Activated naive CD4-positive, alpha-beta T cell treated with anti-CD3 and anti-CD28 coated beads, Interleukin-2, amount 10 ng/mL, durations not matched to agents 7 days and 5 days (primary cell): ENCODE measurements around the gene CPNE8.

Experiments
- CTCF ChIA-PET: fragments of 350-600 bp; sonication (Branson Sonifier 250); formaldehyde crosslinking; loops from one replicate; lab custom pipeline; 2021; ENCODE audit warnings: antibody characterized with exemption; lab: Charles Lee
- DNase-seq: peaks from one replicate; pipeline ENCODE4 v3.0.0-alpha.2; 2020
- H3K27ac Mint-ChIP-seq: one replicate; pipeline ENCODE4 v1.8.0; 2021; ENCODE audit warnings: mild to moderate bottlenecking, moderate library complexity, mixed read lengths
- H3K27me3 Mint-ChIP-seq: one replicate; pipeline ENCODE4 v1.8.0; 2021; ENCODE audit warnings: mild to moderate bottlenecking, mixed read lengths
- H3K36me3 Mint-ChIP-seq: one replicate; pipeline ENCODE4 v1.8.0; 2021; ENCODE audit warnings: mixed read lengths
- H3K4me1 Mint-ChIP-seq: one replicate; pipeline ENCODE4 v1.8.0; 2021; ENCODE audit warnings: mixed read lengths
- H3K4me3 Mint-ChIP-seq: one replicate; pipeline ENCODE4 v1.8.0; 2021; ENCODE audit warnings: mild to moderate bottlenecking, moderate library complexity, mixed read lengths
- H3K9me3 Mint-ChIP-seq: one replicate; pipeline ENCODE4 v1.8.0; 2021; ENCODE audit warnings: mixed read lengths

Gene CPNE8

DNA sequence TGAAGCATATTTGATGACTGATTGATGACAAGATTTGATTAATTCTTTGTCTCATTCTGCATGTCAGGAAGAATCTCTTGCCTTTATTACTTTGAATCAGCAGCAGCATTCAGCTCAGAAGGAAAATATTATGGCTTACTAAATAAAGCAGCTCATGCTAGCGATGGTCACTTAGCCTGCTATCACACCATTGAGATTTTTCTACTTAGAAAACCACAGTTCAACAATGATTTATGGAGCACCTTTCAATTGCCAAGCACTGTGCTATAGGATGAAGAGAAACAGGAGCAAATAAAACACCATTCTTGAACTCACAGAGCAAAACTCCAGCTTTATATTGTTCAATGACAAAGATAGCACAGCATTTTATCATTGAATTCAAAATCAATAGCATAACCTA, 197.7 kb downstream of the CPNE8 start:
- CTCF ChIA-PET = no interaction called here
- DNase-seq = no peak
- H3K36me3 Mint-ChIP-seq = no peaks in the 10 kb centered on the region
- H3K4me3 Mint-ChIP-seq = no peak overlapping the region
- H3K9me3 Mint-ChIP-seq = no peaks in the 10 kb centered on the region
- H3K27ac Mint-ChIP-seq = no peak overlapping the region
- H3K4me1 Mint-ChIP-seq = no peaks in the 10 kb centered on the region
- H3K27me3 Mint-ChIP-seq = no peaks in the 10 kb centered on the region

DNA sequence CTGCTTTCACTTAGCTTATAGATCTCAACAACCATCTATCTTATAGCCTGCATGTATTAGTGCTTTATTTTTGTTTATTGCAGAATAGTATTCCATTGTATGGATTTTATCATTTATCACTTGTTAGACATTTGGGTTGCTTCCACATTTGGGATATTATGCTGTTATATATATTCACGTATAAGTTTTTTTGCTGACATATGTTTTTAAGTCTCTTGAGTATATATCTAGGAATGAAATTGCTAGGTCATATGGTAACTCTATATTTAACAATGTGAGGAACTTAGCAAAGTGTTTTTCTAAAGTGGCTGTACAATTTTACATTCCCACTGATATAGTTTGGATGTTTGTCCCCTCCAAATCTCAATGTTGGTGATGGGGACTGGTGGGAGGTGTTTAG, 208.1 kb downstream of the CPNE8 start:
- Mint-ChIP-seq H3K27me3 (no peaks in the 10 kb centered on the region), H3K27ac (no peak overlapping the region), H3K9me3 (peaks cover 10% of the 10 kb centered on the region), H3K36me3 (no peaks in the 10 kb centered on the region), H3K4me3 (no peak overlapping the region), H3K4me1 (no peaks in the 10 kb centered on the region)
- CTCF ChIA-PET = no interaction called here
- no peak for DNase-seq

DNA sequence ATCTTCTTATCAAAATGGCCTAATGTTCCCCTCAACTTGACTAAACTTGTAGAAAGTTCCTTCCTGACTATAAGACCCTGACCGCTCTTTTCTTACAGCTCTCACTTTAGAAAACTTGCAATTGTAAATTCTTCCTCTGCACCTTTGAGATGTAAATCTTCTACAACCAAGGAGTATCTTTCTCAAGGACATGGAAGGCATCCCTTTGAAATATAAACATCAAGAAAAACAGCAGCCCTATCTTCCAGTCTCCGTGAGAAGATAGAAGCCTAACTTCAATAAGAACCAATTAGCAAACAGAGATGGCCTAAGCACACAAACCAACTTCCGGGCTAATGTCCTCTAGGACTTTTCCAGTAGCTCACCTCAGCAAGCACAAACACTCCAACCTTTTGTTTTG, 210.3 kb downstream of the CPNE8 start:
- Mint-ChIP-seq H3K27me3 (no peaks in the 10 kb centered on the region), H3K27ac (no peak overlapping the region), H3K4me1 (no peaks in the 10 kb centered on the region), H3K4me3 (no peak overlapping the region), H3K9me3 (peaks cover 5% of the 10 kb centered on the region), H3K36me3 (no peaks in the 10 kb centered on the region)
- DNase-seq = no peak
- CTCF ChIA-PET = no interaction called here

DNA sequence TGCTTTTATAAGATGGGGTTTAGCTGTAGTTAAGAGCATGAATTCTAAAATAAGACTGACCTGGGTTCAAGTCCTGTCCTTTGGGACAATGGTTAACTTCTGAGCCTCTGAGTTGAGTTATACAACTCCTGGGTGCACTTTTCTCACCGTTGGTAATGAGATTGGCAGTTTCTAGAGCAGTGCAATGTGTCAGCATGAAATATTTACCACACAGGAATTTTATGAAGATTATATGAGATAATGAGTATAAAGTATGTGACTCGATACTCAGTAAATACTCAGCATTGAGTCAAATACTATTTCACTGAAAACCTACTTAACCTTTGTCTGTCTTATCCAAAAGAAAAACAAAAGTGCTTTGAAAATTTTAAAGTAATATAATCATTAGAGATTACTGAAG, 214.2 kb downstream of the CPNE8 start:
- Mint-ChIP-seq H3K27ac (no peak overlapping the region), H3K9me3 (no peaks in the 10 kb centered on the region), H3K4me3 (no peak overlapping the region), H3K27me3 (no peaks in the 10 kb centered on the region), H3K4me1 (no peaks in the 10 kb centered on the region), H3K36me3 (no peaks in the 10 kb centered on the region)
- CTCF ChIA-PET = no interaction called here
- DNase-seq = no peak

DNA sequence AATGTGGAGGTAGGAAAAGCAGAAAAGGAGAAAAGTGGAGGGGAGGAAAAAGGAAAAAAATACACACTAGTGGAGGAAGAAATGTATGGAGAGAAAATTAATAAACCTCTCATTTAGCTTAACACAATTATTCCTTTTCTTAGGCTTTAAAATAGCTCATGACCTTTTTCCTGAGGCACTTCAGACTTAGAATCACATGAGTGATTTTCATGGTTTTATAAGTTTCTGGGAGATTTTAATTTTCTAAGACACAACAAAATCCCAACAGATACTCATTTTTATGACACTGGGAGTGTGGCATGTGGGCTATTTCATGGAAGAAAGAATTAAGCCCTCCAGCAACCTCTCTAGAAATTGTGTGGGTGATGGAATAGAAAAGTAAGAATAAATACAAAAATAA, 214.7 kb downstream of the CPNE8 start:
- no peak overlapping the region for H3K27ac Mint-ChIP-seq
- no peaks in the 10 kb centered on the region for H3K4me1 Mint-ChIP-seq
- CTCF ChIA-PET = no interaction called here
- no peaks in the 10 kb centered on the region for H3K27me3 Mint-ChIP-seq
- no peaks in the 10 kb centered on the region for H3K9me3 Mint-ChIP-seq
- H3K36me3 Mint-ChIP-seq = no peaks in the 10 kb centered on the region
- no peak overlapping the region for H3K4me3 Mint-ChIP-seq
- DNase-seq = no peak

DNA sequence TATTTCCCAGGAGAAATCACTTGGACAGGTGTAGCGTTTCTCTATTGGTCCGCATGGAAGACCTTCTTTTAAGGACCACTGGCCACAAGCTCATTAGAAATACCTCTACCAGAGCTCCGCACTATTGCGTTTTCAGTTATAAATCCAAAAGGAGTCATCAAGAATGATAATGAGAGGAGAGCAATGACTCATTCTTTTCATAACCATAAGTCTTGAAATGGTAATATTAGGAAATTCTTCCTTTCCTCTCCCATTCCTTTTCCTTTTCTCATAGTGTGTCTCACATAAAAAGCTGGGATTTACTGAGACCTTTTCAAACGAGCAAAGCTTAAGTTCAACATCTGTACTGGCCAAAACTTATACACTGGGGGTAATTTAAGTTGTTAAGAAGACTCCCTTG, 215.7 kb downstream of the CPNE8 start:
- no peaks in the 10 kb centered on the region for H3K4me1 Mint-ChIP-seq
- no peaks in the 10 kb centered on the region for H3K36me3 Mint-ChIP-seq
- DNase-seq = no peak
- no peaks in the 10 kb centered on the region for H3K27me3 Mint-ChIP-seq
- no peak overlapping the region for H3K4me3 Mint-ChIP-seq
- no peaks in the 10 kb centered on the region for H3K9me3 Mint-ChIP-seq
- H3K27ac Mint-ChIP-seq = no peak overlapping the region
- CTCF ChIA-PET = no interaction called here

DNA sequence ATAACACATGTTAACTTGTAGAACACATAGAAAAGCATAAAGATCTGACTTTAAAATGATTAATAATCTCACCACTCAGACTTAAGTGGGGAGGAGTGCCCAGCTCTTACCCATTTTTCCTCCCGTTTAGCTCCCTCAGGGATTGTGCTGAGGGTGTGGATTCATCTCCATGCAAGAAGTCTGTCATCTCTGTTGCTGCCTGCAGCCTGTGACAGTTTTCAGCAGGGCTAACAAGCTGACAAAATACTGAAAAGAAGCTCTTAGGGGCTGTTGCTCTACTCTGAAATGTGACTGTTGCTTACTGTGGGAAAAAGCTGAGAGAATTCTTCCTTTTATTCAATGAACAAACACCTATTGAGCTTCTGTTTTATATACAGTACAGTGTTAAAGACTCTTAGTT, 216.2 kb downstream of the CPNE8 start:
- Mint-ChIP-seq H3K27me3 (no peaks in the 10 kb centered on the region), H3K9me3 (no peaks in the 10 kb centered on the region), H3K27ac (no peak overlapping the region), H3K36me3 (no peaks in the 10 kb centered on the region), H3K4me3 (no peak overlapping the region), H3K4me1 (no peaks in the 10 kb centered on the region)
- no peak for DNase-seq
- CTCF ChIA-PET = no interaction called here

DNA sequence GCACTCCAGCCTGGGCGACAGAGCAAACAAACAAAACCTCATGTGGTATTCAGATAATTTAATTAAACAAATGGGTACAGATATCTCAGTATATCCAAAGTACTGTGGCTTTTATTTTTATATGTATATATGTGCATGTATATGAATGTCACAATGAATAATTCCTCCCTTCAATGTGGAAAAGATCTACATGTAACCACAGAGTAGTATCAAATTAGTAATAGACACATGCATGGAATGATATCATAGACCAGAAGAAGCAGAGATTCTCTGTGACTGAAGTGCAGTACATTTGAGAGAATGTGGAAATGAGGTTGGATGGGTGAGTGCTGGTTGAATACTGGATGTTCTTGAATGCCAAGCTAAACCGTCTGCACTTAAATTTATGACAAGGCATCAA, 222.9 kb downstream of the CPNE8 start:
- no peaks in the 10 kb centered on the region for H3K4me1 Mint-ChIP-seq
- H3K27me3 Mint-ChIP-seq = no peaks in the 10 kb centered on the region
- CTCF ChIA-PET = no interaction called here
- H3K36me3 Mint-ChIP-seq = no peaks in the 10 kb centered on the region
- no peak overlapping the region for H3K27ac Mint-ChIP-seq
- H3K4me3 Mint-ChIP-seq = no peak overlapping the region
- no peaks in the 10 kb centered on the region for H3K9me3 Mint-ChIP-seq
- no peak for DNase-seq

DNA sequence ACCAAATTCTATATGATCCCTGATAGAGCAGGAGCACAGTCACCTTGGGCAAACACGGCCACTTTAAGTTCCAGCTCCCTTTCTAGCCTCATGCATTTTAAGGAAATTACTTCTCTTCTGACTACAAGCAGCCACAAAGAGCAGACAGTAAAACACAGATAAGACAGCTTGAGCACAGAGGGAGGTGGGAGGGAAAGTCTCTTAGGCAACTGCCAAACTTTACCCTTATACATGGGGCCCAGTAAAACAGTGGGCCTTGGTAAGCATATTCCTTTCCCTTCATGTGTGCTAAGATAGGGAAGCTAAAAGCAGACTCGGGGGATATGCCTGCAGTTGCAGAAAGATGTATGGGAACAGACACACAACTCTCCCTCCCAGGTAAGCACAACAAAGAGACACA, 235.9 kb downstream of the CPNE8 start:
- Mint-ChIP-seq H3K4me3 (no peak overlapping the region), H3K27me3 (no peaks in the 10 kb centered on the region), H3K27ac (no peak overlapping the region), H3K9me3 (no peaks in the 10 kb centered on the region), H3K4me1 (no peaks in the 10 kb centered on the region), H3K36me3 (no peaks in the 10 kb centered on the region)
- CTCF ChIA-PET = no interaction called here
- DNase-seq = no peak

DNA sequence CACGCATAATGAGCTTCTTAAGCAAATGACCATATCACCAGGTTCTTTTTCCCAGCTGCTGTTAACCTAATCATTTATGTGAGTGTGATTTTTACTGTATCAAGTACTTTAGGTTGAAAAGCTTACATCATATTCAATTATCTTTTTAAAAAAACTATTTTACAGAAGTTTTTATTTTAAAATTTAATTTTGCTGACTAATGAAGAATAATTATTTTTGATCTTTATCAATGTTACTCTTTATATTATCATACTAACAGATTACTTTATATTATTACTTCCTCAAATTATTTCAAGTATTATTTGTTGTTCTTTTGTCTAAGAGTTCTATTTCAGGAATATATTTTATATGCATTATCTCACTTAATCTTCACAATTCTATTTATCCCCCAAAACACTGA, 236.3 kb downstream of the CPNE8 start:
- CTCF ChIA-PET = no interaction called here
- DNase-seq = no peak
- no peaks in the 10 kb centered on the region for H3K36me3 Mint-ChIP-seq
- H3K27me3 Mint-ChIP-seq = no peaks in the 10 kb centered on the region
- no peak overlapping the region for H3K27ac Mint-ChIP-seq
- no peaks in the 10 kb centered on the region for H3K9me3 Mint-ChIP-seq
- H3K4me1 Mint-ChIP-seq = no peaks in the 10 kb centered on the region
- no peak overlapping the region for H3K4me3 Mint-ChIP-seq

DNA sequence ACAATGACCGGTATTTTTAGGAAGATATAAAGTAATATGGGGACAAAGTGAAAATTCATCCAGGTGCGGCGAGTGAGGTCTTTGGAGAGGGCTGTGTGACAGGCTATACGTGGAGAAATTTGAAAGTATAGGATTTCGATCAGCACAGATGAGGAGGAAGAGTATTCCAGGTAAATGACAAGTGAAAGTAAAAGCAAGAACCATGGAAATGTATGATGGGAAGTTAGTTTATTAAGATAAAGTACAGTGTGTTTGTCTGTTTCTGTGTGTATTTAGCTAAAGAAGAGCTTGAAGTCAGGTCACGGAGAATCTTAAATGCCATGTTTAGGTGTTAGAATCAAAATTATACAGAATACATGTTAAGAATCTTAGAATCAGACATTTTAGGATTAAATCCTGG, 239.0 kb downstream of the CPNE8 start:
- CTCF ChIA-PET = no interaction called here

DNA sequence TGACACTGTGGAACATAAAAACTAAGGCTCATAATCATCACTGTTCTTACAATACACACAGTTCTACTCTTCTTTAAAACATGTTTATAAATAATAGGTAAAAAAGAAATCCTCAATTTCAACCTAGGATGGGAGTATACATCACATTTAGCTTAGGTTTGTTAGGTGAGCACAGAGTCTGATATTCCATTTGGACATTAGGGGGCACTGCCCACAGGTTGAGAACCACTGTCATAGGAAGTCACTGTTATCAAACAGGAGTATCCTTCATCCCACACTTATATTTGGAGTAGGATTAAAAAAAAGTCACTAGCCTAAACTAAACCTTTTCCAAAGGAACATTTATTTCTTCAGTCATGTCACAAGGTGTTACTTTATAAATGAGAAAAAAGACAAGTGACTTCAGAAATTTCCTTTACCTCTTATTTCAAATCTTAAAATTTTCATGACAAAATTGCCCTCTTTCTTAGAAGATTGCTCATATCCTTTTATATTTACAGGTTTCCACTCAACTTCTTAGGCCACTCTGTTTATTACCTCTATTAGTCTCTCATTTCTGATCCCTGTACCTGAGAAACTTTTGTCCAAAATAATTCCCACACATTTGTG, 240.6 kb downstream of the CPNE8 start:
- no peak overlapping the region for H3K4me3 Mint-ChIP-seq
- no peaks in the 10 kb centered on the region for H3K27me3 Mint-ChIP-seq
- peaks cover 19% of the 10 kb centered on the region for H3K9me3 Mint-ChIP-seq
- H3K36me3 Mint-ChIP-seq = no peaks in the 10 kb centered on the region
- CTCF ChIA-PET = interaction anchor here (0.7 to 1.5 kb wide), 2 partner anchors 242 to 608 kb away, joined by 3 to 5 read pairs; no protein-coding TSS in a partner anchor
- no peaks in the 10 kb centered on the region for H3K4me1 Mint-ChIP-seq
- H3K27ac Mint-ChIP-seq = no peak overlapping the region
- DNase-seq = no peak

More for the DNA sequence above, 239.0 kb downstream of the CPNE8 start:
- Mint-ChIP-seq H3K36me3 (no peaks in the 10 kb centered on the region), H3K27me3 (no peaks in the 10 kb centered on the region), H3K4me1 (no peaks in the 10 kb centered on the region), H3K27ac (no peak overlapping the region), H3K4me3 (no peak overlapping the region), H3K9me3 (peaks cover 13% of the 10 kb centered on the region)
- DNase-seq = no peak

DNA sequence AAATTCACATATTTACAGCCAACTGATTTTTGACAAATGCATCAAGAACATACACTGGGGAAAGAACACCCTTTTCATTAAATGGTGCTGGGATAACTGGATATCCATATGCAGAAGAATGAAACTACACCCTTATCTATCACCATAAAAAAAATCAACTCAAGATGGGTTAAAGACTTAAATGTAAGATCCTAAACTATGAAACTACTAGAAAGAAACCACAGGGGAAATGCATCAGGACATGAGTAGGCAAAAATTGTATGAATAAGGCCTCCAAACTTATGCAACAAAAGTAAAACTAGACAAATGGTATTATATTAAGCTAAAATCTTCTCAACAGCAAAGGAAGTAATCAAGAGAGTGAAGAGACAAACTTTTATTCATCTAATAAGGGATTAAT, 242.6 kb downstream of the CPNE8 start:
- no peak overlapping the region for H3K27ac Mint-ChIP-seq

DNA sequence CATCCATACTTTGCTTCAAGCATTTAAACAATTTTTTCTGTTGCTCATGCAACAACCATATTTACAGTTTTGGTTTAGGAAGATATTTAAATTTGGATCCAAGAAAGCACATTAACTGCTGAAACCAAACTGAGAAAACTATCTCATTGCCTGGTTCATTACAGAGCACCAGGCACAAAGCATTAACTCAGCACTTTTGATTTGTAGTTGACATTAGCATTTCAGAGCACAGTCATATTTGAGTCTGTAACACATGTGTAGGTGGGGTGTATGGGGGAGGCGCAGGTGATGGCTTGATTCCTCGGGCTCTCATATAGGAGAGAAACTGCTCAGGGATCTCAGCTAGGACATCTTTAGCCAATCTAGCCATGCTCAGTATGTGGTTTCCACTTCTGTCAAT, 251.7 kb downstream of the CPNE8 start:
- CTCF ChIA-PET = no interaction called here
- H3K4me3 Mint-ChIP-seq = no peak overlapping the region
- H3K27ac Mint-ChIP-seq = no peak overlapping the region
- H3K9me3 Mint-ChIP-seq = peaks cover 2% of the 10 kb centered on the region
- H3K4me1 Mint-ChIP-seq = no peaks in the 10 kb centered on the region
- H3K27me3 Mint-ChIP-seq = no peaks in the 10 kb centered on the region
- H3K36me3 Mint-ChIP-seq = no peaks in the 10 kb centered on the region
- no peak for DNase-seq

More for the DNA sequence above, 242.6 kb downstream of the CPNE8 start:
- no peaks in the 10 kb centered on the region for H3K36me3 Mint-ChIP-seq
- H3K9me3 Mint-ChIP-seq = peaks cover 24% of the 10 kb centered on the region
- no peak overlapping the region for H3K4me3 Mint-ChIP-seq
- CTCF ChIA-PET = no interaction called here
- no peak for DNase-seq
- no peaks in the 10 kb centered on the region for H3K27me3 Mint-ChIP-seq
- no peaks in the 10 kb centered on the region for H3K4me1 Mint-ChIP-seq

DNA sequence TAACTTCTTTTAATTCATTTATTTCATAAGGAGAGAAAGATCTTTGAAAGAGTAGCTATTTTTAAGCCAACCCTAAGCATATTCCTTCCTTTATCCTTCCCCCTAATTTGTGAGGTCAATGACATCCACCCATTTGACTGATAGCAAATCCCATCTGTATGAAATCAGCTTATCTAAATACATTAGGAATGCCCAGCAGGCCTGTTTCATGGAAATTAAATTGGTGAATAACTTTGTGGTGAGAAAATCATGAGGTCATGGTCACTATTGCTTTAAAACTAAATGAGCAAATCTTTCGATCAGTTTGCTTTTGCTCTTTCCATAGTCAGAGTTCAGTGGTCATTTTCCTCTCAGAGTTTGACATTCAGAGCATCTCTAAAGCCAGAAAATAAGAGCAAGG, 256.6 kb downstream of the CPNE8 start:
- H3K4me3 Mint-ChIP-seq = no peak overlapping the region
- CTCF ChIA-PET = no interaction called here
- H3K27ac Mint-ChIP-seq = no peak overlapping the region
- no peaks in the 10 kb centered on the region for H3K9me3 Mint-ChIP-seq
- no peaks in the 10 kb centered on the region for H3K4me1 Mint-ChIP-seq
- H3K27me3 Mint-ChIP-seq = no peaks in the 10 kb centered on the region
- no peak for DNase-seq
- H3K36me3 Mint-ChIP-seq = no peaks in the 10 kb centered on the region

DNA sequence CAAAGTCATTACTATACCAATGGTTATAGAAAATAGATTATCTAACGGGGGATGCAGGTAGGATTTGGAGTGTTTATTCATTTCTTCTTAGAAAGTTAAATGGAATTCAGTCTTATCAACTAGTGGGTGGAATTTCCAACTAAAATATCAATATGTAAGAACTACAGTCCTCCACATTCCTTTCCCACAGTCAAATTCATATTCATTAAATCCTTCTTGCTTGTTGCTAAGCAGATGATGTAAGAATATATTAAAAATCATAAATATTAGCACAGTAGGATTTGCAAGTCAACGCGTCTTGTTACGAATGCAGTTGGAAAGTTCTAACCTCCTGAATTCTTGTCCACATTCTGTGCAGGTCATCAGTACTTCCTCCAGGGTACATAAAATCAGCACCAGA, 259.2 kb downstream of the CPNE8 start:
- no peak overlapping the region for H3K4me3 Mint-ChIP-seq
- DNase-seq = no peak
- H3K36me3 Mint-ChIP-seq = no peaks in the 10 kb centered on the region
- CTCF ChIA-PET = no interaction called here
- no peaks in the 10 kb centered on the region for H3K27me3 Mint-ChIP-seq
- H3K27ac Mint-ChIP-seq = no peak overlapping the region
- H3K4me1 Mint-ChIP-seq = no peaks in the 10 kb centered on the region
- peaks cover 3% of the 10 kb centered on the region for H3K9me3 Mint-ChIP-seq
